ENCODE measurements around the gene CDH13.

DNA sequence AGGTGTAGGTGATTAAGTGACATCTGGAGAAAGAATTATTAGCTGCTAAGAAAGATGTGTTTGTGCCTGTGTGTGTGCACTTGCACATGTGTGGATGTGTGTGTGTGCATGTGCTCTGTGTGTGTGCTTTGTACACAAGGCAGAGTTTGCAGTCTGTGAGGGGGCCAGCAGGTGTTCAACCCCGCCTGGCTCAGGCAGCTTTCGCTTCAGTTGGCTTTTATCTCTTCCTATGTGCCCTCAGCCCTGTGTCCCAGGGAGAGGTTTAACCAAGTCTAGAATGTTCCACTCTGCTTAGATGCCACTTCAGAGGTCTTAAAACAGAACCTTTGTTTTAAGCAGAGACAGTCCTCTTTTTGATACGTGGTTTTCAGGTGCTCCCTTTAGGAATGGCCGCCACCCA lies 58.8 kb downstream of the CDH13 start:
- TF ChIP-seq EHMT2 (IDR thresholded peaks at IDR 0.05; ENCODE audit: low read depth): no peak
- TF ChIP-seq CTCF (IDR thresholded peaks at IDR 0.05): no peak
- TF ChIP-seq EP300 (IDR thresholded peaks at IDR 0.05): no peak
- TF ChIP-seq, protein P1, sequence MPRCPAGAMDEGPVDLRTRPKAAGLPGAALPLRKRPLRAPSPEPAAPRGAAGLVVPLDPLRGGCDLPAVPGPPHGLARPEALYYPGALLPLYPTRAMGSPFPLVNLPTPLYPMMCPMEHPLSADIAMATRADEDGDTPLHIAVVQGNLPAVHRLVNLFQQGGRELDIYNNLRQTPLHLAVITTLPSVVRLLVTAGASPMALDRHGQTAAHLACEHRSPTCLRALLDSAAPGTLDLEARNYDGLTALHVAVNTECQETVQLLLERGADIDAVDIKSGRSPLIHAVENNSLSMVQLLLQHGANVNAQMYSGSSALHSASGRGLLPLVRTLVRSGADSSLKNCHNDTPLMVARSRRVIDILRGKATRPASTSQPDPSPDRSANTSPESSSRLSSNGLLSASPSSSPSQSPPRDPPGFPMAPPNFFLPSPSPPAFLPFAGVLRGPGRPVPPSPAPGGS (IDR thresholded peaks at IDR 0.05): no peak
- TF ChIP-seq ZNF302 (CRISPR knock-in tag; IDR thresholded peaks at IDR 0.05): no peak
- TF ChIP-seq, protein P2, sequence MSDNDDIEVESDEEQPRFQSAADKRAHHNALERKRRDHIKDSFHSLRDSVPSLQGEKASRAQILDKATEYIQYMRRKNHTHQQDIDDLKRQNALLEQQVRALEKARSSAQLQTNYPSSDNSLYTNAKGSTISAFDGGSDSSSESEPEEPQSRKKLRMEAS (IDR thresholded peaks at IDR 0.05): no peak
- TF ChIP-seq, protein P3, sequence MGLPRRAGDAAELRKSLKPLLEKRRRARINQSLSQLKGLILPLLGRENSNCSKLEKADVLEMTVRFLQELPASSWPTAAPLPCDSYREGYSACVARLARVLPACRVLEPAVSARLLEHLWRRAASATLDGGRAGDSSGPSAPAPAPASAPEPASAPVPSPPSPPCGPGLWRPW (IDR thresholded peaks at IDR 0.05): no peak
- no peak for TF ChIP-seq CEBPB (IDR thresholded peaks at IDR 0.05)
- no peak for TF ChIP-seq KDM1A (IDR thresholded peaks at IDR 0.05; ENCODE audit: low read depth)
- TF ChIP-seq RFX5 (IDR thresholded peaks at IDR 0.05): no peak
- TF ChIP-seq POLR2A (IDR thresholded peaks at IDR 0.05; ENCODE audit: low read length): no peak
